ENCODE results near the gene HS3ST2. TPM values are rescaled to one million over a fixed set of nuclear protein-coding genes. Genes with fewer than 3 reads are reported as not detected.

Gene HS3ST2
- total and polyA plus RNA-seq, 2 donors (not counting 3 experiments of a cell fraction or from before 2014, with no cell fraction given): not detected

DNA sequence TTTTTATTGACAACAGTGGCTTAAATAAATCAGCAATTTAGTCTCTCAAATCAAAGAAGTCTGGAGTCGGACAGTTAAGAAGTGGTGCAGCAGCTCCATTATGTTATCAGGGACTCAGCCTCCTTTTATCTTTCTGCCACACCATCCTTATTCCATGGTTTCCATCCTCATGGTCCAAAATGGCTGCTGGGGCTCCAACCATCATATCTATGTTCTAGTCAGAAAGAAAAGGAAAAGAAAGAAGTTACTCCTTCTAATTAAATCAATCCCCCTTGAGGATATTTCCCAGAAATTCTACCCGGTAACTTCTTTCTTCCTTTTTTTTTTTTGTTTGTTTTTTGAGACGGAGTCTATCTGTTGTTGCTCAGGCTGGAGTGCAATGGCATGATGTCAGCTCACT lies 109.5 kb downstream of the HS3ST2 start:
- Histone ChIP-seq H3K9me3 (replicated peaks; ENCODE audit: control insufficient read depth, insufficient read depth, low read length) (no peaks in the 10 kb centered on the region), H3K4me2 (ENCODE audit: insufficient read depth, low read length) (no peak overlapping the region), H3K9me1 (replicated peaks; ENCODE audit: control insufficient read depth, extremely low read depth, insufficient read depth, low read length) (no peaks in the 10 kb centered on the region), H2AFZ (ENCODE audit: low read depth, low read length) (no peak overlapping the region), H3K27ac (ENCODE audit: insufficient read depth, low read depth, low read length) (no peak overlapping the region), H3K27me3 (ENCODE audit: control insufficient read depth in 2 of 2, insufficient read depth in 2 of 2, low read length in 2 of 2) (peaks cover 0 to 3% of the 10 kb centered on the region in 2 experiments), H3K4me3 (replicated peaks in 1 of 3; ENCODE audit: insufficient read depth in 1 of 3, low read depth in 1 of 3, low read length in 3 of 3) (no peak overlapping the region), H3K9ac (replicated peaks; ENCODE audit: extremely low read depth, insufficient read depth, low read length) (no peak overlapping the region), H3K79me2 (ENCODE audit: control insufficient read depth, insufficient read depth, low read length) (no peaks in the 10 kb centered on the region), H3K36me3 (ENCODE audit: control insufficient read depth in 2 of 2, extremely low read depth in 1 of 2, insufficient read depth in 2 of 2, low read length in 2 of 2) (no peaks in the 10 kb centered on the region), H4K20me1 (replicated peaks; ENCODE audit: control insufficient read depth, extremely low read depth, insufficient read depth, low read length) (no peaks in the 10 kb centered on the region), H3K4me1 (ENCODE audit: control insufficient read depth, extremely low read depth, insufficient read depth, low read length) (no peaks in the 10 kb centered on the region)
- dilution Hi-C loops (cut with MboI; ENCODE audit: extremely low pct_ligation_motif_present, low sequenced_read_pairs) (no loop called here), intact Hi-C loops (cut with micrococcal nuclease) (no loop called here)
- ChIA-PET CTCF (no interaction called here), POLR2A (no interaction called here)
- TF ChIP-seq EZH2 (IDR thresholded peaks at IDR 0.05; ENCODE audit: borderline replicate concordance, low read depth, low read length, severe bottlenecking) (no peak), POLR2AphosphoS5 (IDR thresholded peaks at IDR 0.05; ENCODE audit: insufficient read depth, low read depth, low read length) (no peak), GATA2 (IDR thresholded peaks at IDR 0.05; ENCODE audit: insufficient read depth, insufficient read length, low read depth, low read length) (no peak), JUN (IDR thresholded peaks at IDR 0.05; ENCODE audit: borderline replicate concordance, insufficient read depth, insufficient read length, low read depth) (no peak)
- no TSS peak for BruUV-seq (replicated peaks)
- no peak for FAIRE-seq
- DNase-seq (ENCODE audit: low read depth, low spot score): no peak

DNA sequence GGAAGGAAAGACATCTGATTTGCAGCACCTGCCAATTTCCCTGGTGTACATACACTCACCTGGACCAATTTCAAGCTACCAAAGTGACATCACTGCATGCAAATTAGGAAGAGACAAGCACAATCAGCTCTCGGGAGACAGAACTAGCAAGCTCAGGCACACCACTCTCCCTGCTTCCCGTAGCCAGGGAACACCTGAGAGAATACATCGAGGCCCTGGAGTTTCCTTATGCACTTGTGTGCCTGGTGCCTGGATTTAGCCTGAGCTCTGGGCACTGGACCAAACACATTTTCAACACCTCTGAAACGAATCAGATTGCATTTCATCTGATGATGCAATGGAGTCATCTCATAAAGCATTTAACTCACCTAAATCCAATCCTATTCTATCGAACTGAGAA lies 110.5 kb downstream of the HS3ST2 start:
- no peak overlapping the region for H3K9ac ChIP-seq (replicated peaks; ENCODE audit: extremely low read depth, insufficient read depth, low read length)
- H3K4me3 ChIP-seq (replicated peaks in 1 of 3; ENCODE audit: insufficient read depth in 1 of 3, low read depth in 1 of 3, low read length in 3 of 3): no peak overlapping the region
- TF ChIP-seq POLR2AphosphoS5 (IDR thresholded peaks at IDR 0.05; ENCODE audit: insufficient read depth, low read depth, low read length) (no peak), GATA2 (IDR thresholded peaks at IDR 0.05; ENCODE audit: insufficient read depth, insufficient read length, low read depth, low read length) (no peak), POLR2A (IDR thresholded peaks at IDR 0.05; ENCODE audit: low read depth, low read length) (no peak), EZH2 (IDR thresholded peaks at IDR 0.05; ENCODE audit: borderline replicate concordance, low read depth, low read length, severe bottlenecking) (no peak), CTCF (IDR thresholded peaks at IDR 0.05; ENCODE audit: extremely low read depth in 1 of 2, insufficient read depth in 1 of 2, low read depth in 1 of 2, low read length in 2 of 2) (no peak), JUN (IDR thresholded peaks at IDR 0.05; ENCODE audit: borderline replicate concordance, insufficient read depth, insufficient read length, low read depth) (no peak), MAX (IDR thresholded peaks at IDR 0.05; ENCODE audit: insufficient read depth, insufficient read length) (no peak)
- no peak for FAIRE-seq
- H3K79me2 ChIP-seq (ENCODE audit: control insufficient read depth, insufficient read depth, low read length): no peaks in the 10 kb centered on the region
- H4K20me1 ChIP-seq (replicated peaks; ENCODE audit: control insufficient read depth, extremely low read depth, insufficient read depth, low read length): no peaks in the 10 kb centered on the region
- intact Hi-C loops (cut with micrococcal nuclease): no loop called here
- H3K9me3 ChIP-seq (replicated peaks; ENCODE audit: control insufficient read depth, insufficient read depth, low read length): no peaks in the 10 kb centered on the region
- no peak overlapping the region for H3K4me2 ChIP-seq (ENCODE audit: insufficient read depth, low read length)
- ChIA-PET CTCF (no interaction called here), POLR2A (no interaction called here)
- no peak overlapping the region for H2AFZ ChIP-seq (ENCODE audit: low read depth, low read length)
- H3K27ac ChIP-seq (ENCODE audit: insufficient read depth, low read depth, low read length): no peak overlapping the region
- no peaks in the 10 kb centered on the region for H3K9me1 ChIP-seq (replicated peaks; ENCODE audit: control insufficient read depth, extremely low read depth, insufficient read depth, low read length)
- no peak for DNase-seq (ENCODE audit: low read depth, low spot score)
- BruUV-seq (replicated peaks): no TSS peak
- dilution Hi-C loops (cut with MboI; ENCODE audit: extremely low pct_ligation_motif_present, low sequenced_read_pairs): no loop called here
- no peaks in the 10 kb centered on the region for H3K36me3 ChIP-seq (ENCODE audit: control insufficient read depth in 2 of 2, extremely low read depth in 1 of 2, insufficient read depth in 2 of 2, low read length in 2 of 2)
- H3K27me3 ChIP-seq (ENCODE audit: control insufficient read depth in 2 of 2, insufficient read depth in 2 of 2, low read length in 2 of 2): peaks cover 0 to 5% of the 10 kb centered on the region in 2 experiments
- H3K4me1 ChIP-seq (ENCODE audit: control insufficient read depth, extremely low read depth, insufficient read depth, low read length): no peaks in the 10 kb centered on the region

Data from endothelial cell of umbilical vein (primary cell).